IPS-18c (cell line): ENCODE data around the gene DHDH.

Source experiments
- H3K4me3 ChIP-seq: 2 replicates; pipeline ENCODE4 v1.7.0; 2013; ENCODE audit warnings: low read depth, mild to moderate bottlenecking, low read length, moderate library complexity; ENCODE audit not compliant: insufficient read depth
- H3K9me3 ChIP-seq: one replicate; pipeline ENCODE4 v1.6.1; 2013; ENCODE audit warnings: mild to moderate bottlenecking, low read length, moderate library complexity; ENCODE audit not compliant: control insufficient read depth, insufficient read depth

The DHDH gene

DNA sequence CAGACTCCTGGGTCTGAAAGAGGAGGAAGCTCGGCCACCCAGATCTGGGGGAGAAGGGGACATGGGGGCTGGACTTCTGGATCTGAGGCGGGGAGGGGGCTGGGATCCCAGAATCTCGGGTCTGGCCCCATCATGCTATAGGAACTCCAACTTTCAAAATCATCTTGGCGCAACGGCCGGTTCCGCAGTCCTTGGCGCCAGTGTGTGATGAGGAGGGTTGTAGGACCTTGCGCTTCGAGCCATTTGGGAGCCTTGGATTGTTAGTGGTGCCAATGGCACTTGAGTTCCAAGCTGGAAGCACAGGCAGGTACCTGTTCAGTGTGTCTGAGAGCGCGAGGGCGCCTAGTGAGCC is 60.5 kb downstream of the DHDH start:
- Histone ChIP-seq H3K4me3 (peak overlapping the region; percentile 87), H3K9me3 (no peaks in the 10 kb centered on the region)
